Erythroblast (primary cell): ENCODE data around the gene ENTPD2.

Source experiments
- GATA1 ChIP-seq: IDR thresholded peaks from 2 replicates; pipeline ENCODE4 v1.6.1; 2011; ENCODE audit warnings: low read depth, mild to moderate bottlenecking, control low read depth, low read length, moderate library complexity
- POLR2A ChIP-seq: IDR thresholded peaks from 2 replicates; pipeline ENCODE4 v1.6.1; 2011; ENCODE audit warnings: mild to moderate bottlenecking, low read length

GRCh38 chr9:137057545-137057944 is 3.7 kb upstream of the ENTPD2 start:
- TF ChIP-seq POLR2A = no peak
- no peak for TF ChIP-seq GATA1
